Activated T-cell treated with anti-CD3 and anti-CD28 coated beads, Interleukin-2, amount 50 U/mL, for 72 hours (primary cell): Measurements from ENCODE around the gene CFAP74. TPM values are rescaled to one million over a fixed set of nuclear protein-coding genes. Genes with fewer than 3 reads are reported as not detected.
A peak's percentile ranks its signal among the peaks of the same experiment; 100 is the strongest.
"Not testable (repeated sequence)": the region's sequence is repeated elsewhere in the genome, so short reads cannot be mapped to it uniquely, and the experiment has no call there.

Source experiments
- ATAC-seq, 2 donors: fragments of 150-1000 bp; cut with Tn5 transposase; replicated peaks in 1 of 2; 2 replicates each; pipeline ENCODE4 v1.10.0; 2021; ENCODE audit warnings: moderate library complexity in 2 of 2, mild to moderate bottlenecking in 1 of 2
- DNase-seq, 2 donors: peaks; one replicate each; pipeline ENCODE4 v3.0.0; 2021 to 2022; ENCODE audit warnings: mixed read lengths in 1 of 2
- H3K27ac Mint-ChIP-seq: one replicate; pipeline ENCODE4 v1.8.0; 2022; ENCODE audit warnings: mild to moderate bottlenecking, moderate library complexity, mixed read lengths
- H3K27me3 Mint-ChIP-seq: one replicate; pipeline ENCODE4 v1.8.0; 2022; ENCODE audit warnings: low read depth, mixed read lengths
- H3K36me3 Mint-ChIP-seq, 2 donors: one replicate each; pipeline ENCODE4 v1.8.0; 2022; ENCODE audit warnings: mixed read lengths in 2 of 2, mild to moderate bottlenecking in 1 of 2; ENCODE audit not compliant: insufficient read depth in 2 of 2
- H3K4me1 Mint-ChIP-seq: one replicate; pipeline ENCODE4 v1.8.0; 2022; ENCODE audit warnings: low read depth, mixed read lengths
- H3K4me3 Mint-ChIP-seq, 2 donors: one replicate each; pipeline ENCODE4 v1.8.0; 2022; ENCODE audit warnings: mild to moderate bottlenecking in 2 of 2, mixed read lengths in 2 of 2, moderate library complexity in 2 of 2
- H3K9me3 Mint-ChIP-seq, 2 donors: one replicate each; pipeline ENCODE4 v1.8.0; 2022; ENCODE audit warnings: mixed read lengths in 2 of 2
- total RNA-seq, 2 donors: library from RNA; stranded (reverse); gene quantifications; one replicate each; pipeline ENCODE4 v1.2.3, GENCODE V29; 2022

Gene CFAP74
- total RNA-seq, 2 donors from 2014 or later: not detected

DNA sequence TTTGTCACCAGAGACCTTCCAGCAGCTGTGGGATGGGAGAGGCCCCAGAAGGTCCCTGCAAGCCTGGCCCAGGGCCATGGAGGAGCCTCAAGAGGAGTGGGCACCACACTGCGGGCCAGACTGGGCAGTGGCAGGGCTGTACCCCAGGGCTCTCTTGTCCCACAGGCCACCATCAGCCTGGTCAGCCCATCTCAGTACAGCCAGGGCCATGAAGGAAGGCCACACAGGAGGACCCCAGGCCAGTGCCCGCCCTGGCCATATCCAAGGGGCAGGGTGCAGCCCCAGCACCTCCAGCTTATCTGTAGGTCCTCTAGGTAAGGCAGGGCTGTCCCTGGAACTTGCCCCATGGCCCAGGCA, 109.6 kb downstream of the CFAP74 start:
- Mint-ChIP-seq H3K9me3 (no peaks in the 10 kb centered on the region), H3K36me3 (peaks cover 5 to 7% of the 10 kb centered on the region in 2 donors), H3K27me3 (no peaks in the 10 kb centered on the region), H3K27ac (no peak overlapping the region), H3K4me3 (no peak overlapping the region), H3K4me1 (peaks cover 37% of the 10 kb centered on the region)
- no peak for DNase-seq
- ATAC-seq: no peak

DNA sequence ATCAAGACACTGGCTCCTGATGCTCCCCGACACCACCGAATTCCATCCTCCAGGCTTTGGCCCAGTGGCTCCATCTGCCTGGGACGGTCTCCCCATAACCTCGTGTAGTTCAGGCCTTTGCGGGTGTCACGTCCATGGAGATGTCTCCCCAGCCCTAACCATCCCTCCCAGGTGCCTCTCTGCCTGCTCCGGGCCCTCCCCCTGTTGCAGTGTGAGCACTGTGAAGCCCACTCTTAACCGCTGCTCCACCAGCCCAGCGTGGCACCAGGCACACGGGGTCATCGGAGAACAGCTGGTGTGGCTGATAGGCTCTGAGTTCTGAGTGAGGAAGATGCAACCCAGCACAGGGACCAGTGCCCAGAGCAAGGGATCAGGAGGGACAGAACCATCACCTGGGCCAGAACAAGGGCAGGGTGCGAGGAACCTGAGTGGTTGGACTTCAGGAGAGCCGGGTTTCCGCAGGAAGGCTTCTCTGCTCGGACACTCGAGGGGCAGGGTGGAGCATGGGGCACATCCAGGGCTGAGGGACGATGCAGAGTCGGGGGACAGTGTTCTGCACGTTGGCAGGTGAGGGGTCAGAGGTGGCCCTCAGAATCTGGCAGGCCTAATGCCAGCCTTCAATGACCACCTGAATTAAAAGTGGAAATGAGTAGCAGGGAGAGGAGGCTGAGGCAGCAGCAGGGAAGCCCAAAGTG, 110.1 kb downstream of the CFAP74 start:
- no peak for DNase-seq
- ATAC-seq: no peak
- Mint-ChIP-seq H3K27ac (peak overlapping the region; percentile 44), H3K4me1 (peaks cover 43% of the 10 kb centered on the region), H3K4me3 (peak overlapping the region in 1 of 2 donors; percentile 55), H3K36me3 (peaks cover 8 to 10% of the 10 kb centered on the region in 2 donors), H3K27me3 (no peaks in the 10 kb centered on the region), H3K9me3 (no peaks in the 10 kb centered on the region)

DNA sequence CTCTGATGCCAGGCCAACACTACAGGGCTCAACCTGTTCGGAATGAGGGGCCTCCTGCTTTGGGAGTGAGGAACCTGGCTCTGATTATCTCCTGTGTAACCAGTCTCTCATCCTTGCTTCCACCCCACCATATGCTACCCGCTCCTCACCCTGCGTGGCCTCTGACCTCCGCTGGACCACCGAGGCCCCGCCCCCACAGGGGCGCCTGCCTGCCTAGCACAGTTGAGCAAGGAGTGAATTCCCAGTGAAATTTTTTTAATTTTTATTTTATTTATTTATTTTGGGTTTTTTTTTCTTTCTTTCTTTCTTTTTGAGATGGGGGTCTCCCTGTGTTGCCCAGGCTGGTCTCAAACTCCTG, 110.8 kb downstream of the CFAP74 start:
- H3K27ac Mint-ChIP-seq: peak overlapping the region; percentile 84
- H3K27me3 Mint-ChIP-seq: no peaks in the 10 kb centered on the region
- peak overlapping the region; percentile 79 to 89 for H3K4me3 Mint-ChIP-seq
- H3K9me3 Mint-ChIP-seq: no peaks in the 10 kb centered on the region
- no peak for ATAC-seq
- DNase-seq: no peak
- H3K36me3 Mint-ChIP-seq: peaks cover 8 to 10% of the 10 kb centered on the region in 2 donors
- H3K4me1 Mint-ChIP-seq: peaks cover 48% of the 10 kb centered on the region

DNA sequence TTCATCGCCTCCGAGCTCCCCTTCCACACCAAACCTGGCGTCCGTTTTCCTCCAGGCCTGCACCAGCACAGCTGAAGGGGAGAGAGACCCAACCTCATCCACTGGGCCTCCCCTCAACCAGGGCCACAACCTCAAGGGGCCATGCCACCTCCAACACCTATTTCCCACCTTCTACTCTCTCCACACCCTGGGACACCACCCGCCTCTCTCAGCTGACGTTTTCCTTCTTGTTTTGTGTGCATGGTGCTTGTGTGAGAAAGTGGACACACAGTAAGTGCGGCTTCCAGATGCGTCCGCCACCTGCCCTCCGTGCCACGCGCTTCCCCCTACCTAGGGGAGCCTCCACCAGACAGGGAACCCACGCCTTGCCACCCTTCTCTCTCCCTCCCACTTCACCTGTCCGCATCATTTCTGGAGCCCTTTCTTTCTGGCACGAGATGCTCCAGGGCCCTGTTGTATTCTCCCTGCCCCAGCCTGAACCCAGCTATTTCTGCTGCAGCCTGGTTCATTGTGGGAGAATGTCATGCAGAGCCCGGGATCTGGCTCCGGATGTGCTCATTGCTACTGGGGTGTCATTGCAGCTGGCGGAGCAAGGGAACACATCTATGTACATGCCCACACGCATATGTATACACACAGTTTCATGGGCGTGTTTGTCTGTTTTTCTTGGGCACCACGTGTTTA, 111.4 kb downstream of the CFAP74 start:
- no peaks in the 10 kb centered on the region for H3K9me3 Mint-ChIP-seq

DNA sequence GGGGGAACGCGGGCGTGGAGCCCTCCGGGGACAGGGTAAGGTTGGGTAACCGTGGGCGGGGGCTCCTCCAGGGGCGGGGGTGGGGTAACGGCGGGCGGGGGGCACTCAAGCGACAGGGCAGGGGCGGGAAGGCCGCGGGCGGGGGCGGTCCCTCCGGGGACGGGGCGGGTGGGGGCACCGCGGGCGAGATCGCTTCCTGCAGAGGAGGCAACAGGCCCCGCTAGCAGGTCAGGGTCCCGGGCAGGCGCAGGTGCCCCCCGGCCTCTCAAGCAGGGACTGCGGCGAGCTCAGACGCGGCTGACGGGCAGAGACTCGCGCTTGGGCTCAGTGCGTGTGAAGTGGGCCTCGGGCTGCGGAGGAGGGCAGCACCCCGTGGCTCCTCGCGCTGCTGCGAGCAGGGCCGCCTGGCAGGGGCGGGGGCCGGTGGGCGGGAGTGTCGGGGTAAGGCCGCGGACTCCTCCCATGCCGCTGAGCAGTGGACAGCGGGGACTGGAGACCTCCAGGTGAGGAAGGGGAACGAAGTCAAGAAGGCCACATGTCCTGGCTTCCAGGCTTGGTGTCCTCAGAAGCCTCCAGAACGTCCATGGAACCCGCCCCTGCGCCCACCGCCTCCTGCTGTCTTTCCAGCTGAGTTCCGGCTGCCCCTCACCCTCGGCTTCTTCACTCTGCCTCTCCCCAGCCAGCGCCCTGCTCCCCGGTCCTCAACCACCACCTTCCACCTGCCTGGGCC, 112.1 kb downstream of the CFAP74 start:
- DNase-seq: peak; percentile 66 to 69
- ATAC-seq: peak; percentile 54
- Mint-ChIP-seq H3K27me3 (no peaks in the 10 kb centered on the region), H3K4me1 (peaks cover 54% of the 10 kb centered on the region), H3K36me3 (peaks cover 8 to 10% of the 10 kb centered on the region in 2 donors), H3K4me3 (peak overlapping the region; percentile 79 to 89), H3K9me3 (no peaks in the 10 kb centered on the region), H3K27ac (peak overlapping the region; percentile 84)

More for the DNA sequence above, 111.4 kb downstream of the CFAP74 start:
- ATAC-seq (no peak), DNase-seq (no peak)
- H3K36me3 Mint-ChIP-seq: peaks cover 8 to 10% of the 10 kb centered on the region in 2 donors
- no peaks in the 10 kb centered on the region for H3K27me3 Mint-ChIP-seq
- peak overlapping the region; percentile 84 for H3K27ac Mint-ChIP-seq
- peaks cover 48% of the 10 kb centered on the region for H3K4me1 Mint-ChIP-seq
- H3K4me3 Mint-ChIP-seq: peak overlapping the region; percentile 79 to 89

DNA sequence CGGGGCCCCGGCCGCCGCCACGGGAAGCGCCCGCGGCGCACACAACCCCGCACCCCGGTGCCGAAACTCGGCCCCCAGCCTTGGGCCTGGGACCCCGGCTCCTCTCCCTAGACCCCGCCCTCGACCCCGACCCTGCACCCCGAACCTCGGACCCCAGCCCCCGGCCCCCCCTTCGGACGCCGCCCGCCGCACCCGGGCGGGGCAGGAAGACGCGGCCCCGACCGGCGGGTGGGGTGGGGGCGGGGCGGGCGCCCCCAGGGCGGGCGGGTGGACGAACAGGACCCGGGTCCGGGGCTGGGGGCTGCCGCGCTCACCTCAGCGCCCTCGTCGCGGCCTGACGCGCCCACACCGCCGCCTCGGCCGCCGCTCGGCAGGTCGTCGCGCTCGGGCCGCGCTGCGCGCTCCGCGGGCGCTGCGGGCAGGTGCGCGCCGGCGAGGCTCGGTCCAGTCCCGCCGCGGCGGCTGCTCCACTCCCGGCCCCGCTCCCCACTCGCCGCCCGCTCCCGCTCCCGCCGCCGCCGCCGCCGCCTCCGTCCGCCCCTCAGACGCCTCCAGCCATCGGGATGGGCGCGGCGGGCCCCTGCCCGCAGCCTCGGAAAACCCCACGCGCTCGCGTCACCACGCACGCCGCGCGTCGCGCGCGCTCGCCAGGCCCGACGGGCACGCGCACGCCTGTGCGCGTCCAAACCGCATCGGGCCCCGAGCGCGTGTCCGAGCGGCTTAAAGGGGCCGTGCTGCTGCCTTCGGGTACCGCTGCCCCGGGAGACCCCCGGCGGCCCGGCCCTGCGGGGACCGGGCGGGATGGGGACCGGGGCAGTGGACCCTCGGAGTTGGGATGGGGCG, 112.9 kb downstream of the CFAP74 start, which contains the start of gene GNB1:
Gene GNB1, minus strand, starts transcription at position 582 of the 843 bp plus-strand sequence. CDS start 65,634 bp downstream, outside the sequence.
- peak; percentile 79 to 81 for ATAC-seq
- Mint-ChIP-seq H3K4me1 (peaks cover 58% of the 10 kb centered on the region), H3K9me3 (no peaks in the 10 kb centered on the region), H3K4me3 (peak within 1 kb of the TSS; percentile 84 to 96), H3K27ac (peak within 1 kb of the TSS; percentile 85), H3K36me3 (peaks cover 8 to 10% of the 10 kb centered on the region in 2 donors), H3K27me3 (no peaks in the 10 kb centered on the region)
- peak; percentile 89 to 95 for DNase-seq

DNA sequence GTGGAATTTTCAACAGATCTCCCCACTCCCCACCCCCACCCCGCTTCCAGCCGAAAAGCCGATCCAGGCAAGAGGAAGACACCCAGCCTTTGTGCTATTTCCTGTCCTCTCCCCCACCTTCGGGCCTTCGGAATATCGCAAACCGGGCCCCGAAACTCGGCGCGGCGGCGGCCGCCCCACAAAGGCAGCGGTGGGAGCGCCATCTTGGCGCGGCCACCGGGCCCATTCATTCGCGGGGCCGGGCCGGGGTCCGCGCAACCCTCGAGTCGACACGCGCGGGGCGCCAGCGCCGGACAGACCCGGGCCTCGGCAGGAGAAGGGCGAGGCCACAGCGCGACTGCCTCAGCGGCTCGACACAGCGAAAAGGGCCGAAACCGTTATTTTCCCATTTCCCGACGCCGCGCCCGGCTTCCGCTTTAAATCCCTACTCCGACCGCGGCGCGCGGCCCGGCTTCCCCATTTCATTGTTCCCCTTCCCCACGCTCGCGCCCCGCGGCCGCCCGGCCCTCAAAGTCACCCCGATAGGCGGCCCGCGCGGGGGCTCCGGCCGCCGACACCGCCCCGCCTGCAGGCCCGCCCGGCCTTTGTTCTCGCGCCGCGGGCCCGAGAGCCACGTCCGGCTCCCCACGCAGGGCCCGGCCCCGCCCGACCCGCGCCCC, 113.6 kb downstream of the CFAP74 start:
- Mint-ChIP-seq H3K4me3 (peak overlapping the region; percentile 76 to 96), H3K9me3 (no peaks in the 10 kb centered on the region), H3K36me3 (peaks cover 8 to 10% of the 10 kb centered on the region in 2 donors), H3K4me1 (peaks cover 57% of the 10 kb centered on the region), H3K27ac (peak overlapping the region; percentile 93), H3K27me3 (no peaks in the 10 kb centered on the region)
- peak; percentile 53 to 63 for DNase-seq
- ATAC-seq: peak; percentile 50 to 56

DNA sequence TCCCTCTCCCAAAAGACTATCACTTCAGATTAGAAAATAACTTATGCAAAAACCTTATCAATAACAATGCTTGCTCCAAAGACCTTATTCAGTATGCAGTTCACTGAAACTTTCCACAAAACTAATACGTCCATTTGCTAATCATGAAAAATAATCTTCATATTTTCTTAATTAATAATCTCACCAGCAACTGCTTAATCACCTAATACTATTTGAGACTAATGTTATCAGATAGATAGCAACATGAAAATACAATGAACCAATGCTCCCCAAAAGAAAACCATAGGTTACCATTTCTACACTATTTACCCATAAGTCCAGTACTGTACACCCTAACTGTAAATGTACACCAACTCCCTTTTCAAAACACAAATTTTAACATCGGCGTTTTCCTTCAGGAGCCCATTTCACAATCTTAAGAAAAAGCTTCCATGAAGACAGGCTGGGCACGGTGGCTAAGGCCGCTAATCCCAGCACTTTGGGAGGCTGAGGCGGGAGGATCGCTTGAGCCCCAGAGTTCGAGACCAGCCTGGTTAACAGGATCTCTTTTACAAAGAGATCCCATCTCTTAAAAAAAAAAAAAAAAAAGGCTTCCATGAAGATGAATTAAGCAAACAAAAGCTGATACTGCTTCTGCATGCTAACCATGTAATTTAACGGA, 114.4 kb downstream of the CFAP74 start:
- Mint-ChIP-seq H3K4me1 (peaks cover 56% of the 10 kb centered on the region), H3K36me3 (peaks cover 8 to 10% of the 10 kb centered on the region in 2 donors), H3K4me3 (peak overlapping the region; percentile 76 to 96), H3K27ac (peak overlapping the region; percentile 93), H3K27me3 (no peaks in the 10 kb centered on the region), H3K9me3 (no peaks in the 10 kb centered on the region)
- no peak for DNase-seq
- no peak for ATAC-seq

DNA sequence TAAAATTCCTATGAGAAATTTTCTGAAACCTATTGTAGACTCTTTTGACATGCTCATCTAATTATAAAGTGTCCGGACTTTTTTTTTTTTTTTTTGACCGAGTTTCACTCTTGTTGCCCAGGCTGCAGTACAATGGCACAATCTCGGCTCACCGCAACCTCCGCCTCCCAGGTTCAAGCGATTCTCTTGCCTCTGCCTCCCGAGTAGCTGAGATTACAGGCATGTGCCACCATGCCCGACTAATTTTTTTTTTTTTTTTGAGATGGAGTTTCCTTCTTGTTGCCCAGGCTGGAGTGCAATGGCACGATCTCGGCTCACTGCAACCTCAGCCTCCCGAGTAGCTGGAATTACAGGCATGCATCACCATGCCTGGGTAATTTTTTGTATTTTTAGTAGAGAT, 119.7 kb downstream of the CFAP74 start:
- not testable (repeated sequence) for DNase-seq, ATAC-seq, H3K27me3 Mint-ChIP-seq, H3K4me3 Mint-ChIP-seq, H3K36me3 Mint-ChIP-seq, H3K9me3 Mint-ChIP-seq, H3K27ac Mint-ChIP-seq
- peaks cover 77% of the 10 kb centered on the region for H3K4me1 Mint-ChIP-seq

DNA sequence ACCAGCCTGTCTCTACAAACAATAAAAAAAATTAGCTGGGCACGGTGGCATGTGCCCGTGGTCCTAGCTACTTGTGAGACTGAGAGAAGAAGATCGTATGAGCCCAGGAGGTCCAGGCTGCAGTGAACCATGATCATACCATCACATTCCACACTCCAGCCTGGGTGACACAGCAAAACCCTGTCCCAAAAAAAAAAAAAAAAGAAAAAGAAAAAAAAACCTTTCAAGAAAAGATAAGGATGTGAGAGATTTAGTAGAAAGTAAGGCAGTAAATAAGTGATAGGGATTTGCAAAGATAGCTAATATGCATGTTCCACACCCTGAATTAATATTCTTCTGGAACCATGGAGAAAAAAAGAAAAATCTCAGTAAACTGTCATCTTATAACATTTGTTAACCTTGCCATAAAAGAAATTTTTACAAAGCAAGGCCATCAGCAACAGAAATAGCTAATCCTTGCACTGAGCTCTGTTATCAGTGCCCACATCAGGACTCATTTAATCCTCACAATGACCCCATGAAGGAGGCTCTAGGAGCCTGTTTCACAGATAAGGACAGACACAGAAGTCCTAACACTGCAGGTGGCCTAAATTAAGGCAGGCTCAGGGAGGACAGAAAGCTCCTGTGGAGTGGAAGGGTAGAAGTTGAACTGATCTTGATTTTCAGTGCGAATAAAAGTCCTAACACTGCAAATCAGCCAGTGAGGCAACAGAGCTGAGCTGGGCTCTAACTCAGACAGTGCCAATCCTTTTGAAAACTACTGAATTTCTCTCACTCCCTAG, 120.3 kb downstream of the CFAP74 start:
- H3K36me3 Mint-ChIP-seq: peaks cover 2 to 13% of the 10 kb centered on the region in 2 donors

DNA sequence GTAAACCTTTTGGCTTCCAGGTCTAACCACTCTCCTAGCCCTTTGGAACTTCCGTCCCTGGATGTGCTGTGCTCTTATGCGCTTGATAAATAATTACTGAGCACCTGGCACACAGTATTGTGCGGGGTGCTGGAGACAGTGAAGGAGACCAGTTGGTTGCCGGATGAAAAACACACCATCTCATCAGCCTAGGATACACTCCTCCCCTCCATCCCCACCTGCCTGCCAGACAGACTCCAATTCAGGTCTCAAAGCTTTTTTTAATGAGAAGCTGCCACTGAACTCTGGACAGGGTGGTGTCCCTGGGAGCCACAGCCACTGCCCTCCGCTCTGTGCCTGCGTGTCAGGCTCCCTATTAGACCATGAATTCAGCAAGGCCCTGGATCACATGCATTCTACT, 121.9 kb downstream of the CFAP74 start:
- Mint-ChIP-seq H3K27me3 (no peaks in the 10 kb centered on the region), H3K9me3 (no peaks in the 10 kb centered on the region), H3K36me3 (peaks cover 4 to 14% of the 10 kb centered on the region in 2 donors), H3K4me1 (peaks cover 74% of the 10 kb centered on the region), H3K4me3 (no peak overlapping the region), H3K27ac (no peak overlapping the region)
- ATAC-seq (no peak), DNase-seq (no peak)

More for the DNA sequence above, 120.3 kb downstream of the CFAP74 start:
- peak overlapping the region; percentile 80 for H3K27ac Mint-ChIP-seq
- ATAC-seq (no peak), DNase-seq (no peak)
- no peaks in the 10 kb centered on the region for H3K9me3 Mint-ChIP-seq
- H3K4me1 Mint-ChIP-seq: peaks cover 77% of the 10 kb centered on the region
- H3K4me3 Mint-ChIP-seq: peak overlapping the region in 1 of 2 donors; percentile 30
- H3K27me3 Mint-ChIP-seq: no peaks in the 10 kb centered on the region
